GM12875 (cell line): ENCODE results near the gene VPS13D.

Experiments
- H3K4me3 ChIP-seq: one replicate; pipeline ENCODE4 v1.5.1; 2011; ENCODE audit warnings: low read depth, low read length, control low read depth
- CTCF ChIP-seq: IDR thresholded peaks from 2 replicates; pipeline ENCODE4 v1.5.1; 2011; ENCODE audit warnings: low read depth, mild to moderate bottlenecking, control low read depth, inconsistent platforms, low read length, moderate library complexity, borderline replicate concordance; ENCODE audit not compliant: insufficient read depth

The VPS13D gene

DNA sequence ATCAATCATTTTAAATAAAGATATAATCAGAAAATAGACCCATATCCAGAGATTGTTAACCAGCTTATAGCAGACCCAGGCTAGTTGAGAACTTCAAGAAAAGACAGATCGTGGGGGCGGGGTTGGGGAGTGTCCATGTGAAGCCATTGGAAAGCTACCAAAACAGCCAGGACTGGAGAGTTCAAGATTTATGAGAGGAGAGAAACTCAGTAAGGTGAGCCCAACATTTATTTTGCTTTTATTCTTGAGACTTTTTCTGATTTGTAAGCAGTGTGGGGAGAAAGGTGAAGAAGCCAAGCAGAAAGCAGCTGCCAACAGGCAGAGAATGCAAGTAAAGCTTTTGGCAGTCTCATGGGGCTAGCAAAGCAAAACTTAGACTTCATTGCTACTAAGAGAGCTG is 179.9 kb downstream of the VPS13D start:
- TF ChIP-seq CTCF: no peak
- H3K4me3 ChIP-seq: no peak overlapping the region

DNA sequence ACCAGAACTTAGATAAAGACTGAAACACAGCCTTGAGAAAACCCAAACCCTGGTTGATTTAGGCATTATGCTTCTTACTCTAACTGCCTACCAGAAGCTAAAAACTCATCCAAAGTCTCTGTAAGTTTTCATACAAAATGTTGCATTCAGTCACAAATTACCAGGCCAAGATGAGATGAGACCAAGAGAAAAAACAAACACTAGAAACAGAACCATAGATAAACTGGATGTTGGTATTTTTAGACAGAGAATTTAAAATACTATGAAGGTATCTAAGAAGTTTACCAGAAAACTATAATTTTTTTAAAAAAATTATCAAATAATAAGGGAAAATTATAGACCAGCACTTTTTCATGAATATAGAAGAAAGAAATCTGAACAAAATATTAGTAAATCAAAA is 180.5 kb downstream of the VPS13D start:
- H3K4me3 ChIP-seq: no peak overlapping the region
- no peak for TF ChIP-seq CTCF

GRCh38 chr1:12411098-12411497 is 181.3 kb downstream of the VPS13D start:
- H3K4me3 ChIP-seq: no peak overlapping the region
- no peak for TF ChIP-seq CTCF

DNA sequence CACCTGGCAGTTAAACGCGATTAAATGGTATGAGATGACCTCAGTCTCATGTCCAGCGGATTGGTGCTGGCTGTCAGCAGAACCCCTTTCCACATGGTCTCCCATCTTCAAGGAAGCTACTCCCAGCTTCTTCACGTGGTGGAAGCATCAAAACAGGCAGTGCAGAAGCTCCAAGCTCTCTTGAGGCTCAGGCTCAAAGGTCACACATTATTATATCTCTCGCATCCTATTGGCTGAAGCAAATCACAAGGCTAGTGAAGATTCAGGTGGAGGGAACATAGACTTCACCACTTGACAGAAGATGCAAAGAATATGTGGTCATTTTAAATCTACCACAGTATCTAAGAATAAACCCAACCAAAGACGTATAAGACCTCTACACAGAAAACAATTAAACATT is 181.9 kb downstream of the VPS13D start:
- TF ChIP-seq CTCF: no peak
- H3K4me3 ChIP-seq: no peak overlapping the region

DNA sequence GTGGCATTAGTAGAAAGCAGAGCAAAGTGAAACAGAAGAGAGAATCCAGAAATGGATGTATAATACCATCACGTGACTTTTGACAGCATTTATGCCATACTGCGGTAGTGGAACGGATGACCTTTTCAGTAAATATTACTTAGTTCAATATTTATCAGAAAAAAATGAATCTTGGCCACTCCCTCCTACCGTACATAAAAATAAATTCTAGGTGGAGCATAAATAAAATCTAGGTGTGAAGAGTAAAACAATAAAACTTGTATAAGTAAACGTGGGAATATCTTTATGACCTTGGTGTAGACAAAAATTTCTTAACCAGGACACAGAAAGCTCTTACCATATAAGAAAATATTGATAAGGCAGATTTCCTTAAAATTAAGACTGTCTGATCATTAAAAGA is 182.6 kb downstream of the VPS13D start:
- TF ChIP-seq CTCF: no peak
- H3K4me3 ChIP-seq: no peak overlapping the region

- H3K4me3 ChIP-seq: no peak overlapping the region
- TF ChIP-seq CTCF: no peak
Observed at GRCh38 chr1:12413664-12414410, 184.0 kb downstream of the VPS13D start.

GRCh38 chr1:12414444-12415018 is 184.7 kb downstream of the VPS13D start:
- H3K4me3 ChIP-seq: no peak overlapping the region
- TF ChIP-seq CTCF: no peak
